ENCODE data around the gene AGBL5.
A peak's percentile ranks its signal among the peaks of the same experiment; 100 is the strongest.

The AGBL5 gene, protein sequence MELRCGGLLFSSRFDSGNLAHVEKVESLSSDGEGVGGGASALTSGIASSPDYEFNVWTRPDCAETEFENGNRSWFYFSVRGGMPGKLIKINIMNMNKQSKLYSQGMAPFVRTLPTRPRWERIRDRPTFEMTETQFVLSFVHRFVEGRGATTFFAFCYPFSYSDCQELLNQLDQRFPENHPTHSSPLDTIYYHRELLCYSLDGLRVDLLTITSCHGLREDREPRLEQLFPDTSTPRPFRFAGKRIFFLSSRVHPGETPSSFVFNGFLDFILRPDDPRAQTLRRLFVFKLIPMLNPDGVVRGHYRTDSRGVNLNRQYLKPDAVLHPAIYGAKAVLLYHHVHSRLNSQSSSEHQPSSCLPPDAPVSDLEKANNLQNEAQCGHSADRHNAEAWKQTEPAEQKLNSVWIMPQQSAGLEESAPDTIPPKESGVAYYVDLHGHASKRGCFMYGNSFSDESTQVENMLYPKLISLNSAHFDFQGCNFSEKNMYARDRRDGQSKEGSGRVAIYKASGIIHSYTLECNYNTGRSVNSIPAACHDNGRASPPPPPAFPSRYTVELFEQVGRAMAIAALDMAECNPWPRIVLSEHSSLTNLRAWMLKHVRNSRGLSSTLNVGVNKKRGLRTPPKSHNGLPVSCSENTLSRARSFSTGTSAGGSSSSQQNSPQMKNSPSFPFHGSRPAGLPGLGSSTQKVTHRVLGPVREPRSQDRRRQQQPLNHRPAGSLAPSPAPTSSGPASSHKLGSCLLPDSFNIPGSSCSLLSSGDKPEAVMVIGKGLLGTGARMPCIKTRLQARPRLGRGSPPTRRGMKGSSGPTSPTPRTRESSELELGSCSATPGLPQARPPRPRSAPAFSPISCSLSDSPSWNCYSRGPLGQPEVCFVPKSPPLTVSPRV

DNA sequence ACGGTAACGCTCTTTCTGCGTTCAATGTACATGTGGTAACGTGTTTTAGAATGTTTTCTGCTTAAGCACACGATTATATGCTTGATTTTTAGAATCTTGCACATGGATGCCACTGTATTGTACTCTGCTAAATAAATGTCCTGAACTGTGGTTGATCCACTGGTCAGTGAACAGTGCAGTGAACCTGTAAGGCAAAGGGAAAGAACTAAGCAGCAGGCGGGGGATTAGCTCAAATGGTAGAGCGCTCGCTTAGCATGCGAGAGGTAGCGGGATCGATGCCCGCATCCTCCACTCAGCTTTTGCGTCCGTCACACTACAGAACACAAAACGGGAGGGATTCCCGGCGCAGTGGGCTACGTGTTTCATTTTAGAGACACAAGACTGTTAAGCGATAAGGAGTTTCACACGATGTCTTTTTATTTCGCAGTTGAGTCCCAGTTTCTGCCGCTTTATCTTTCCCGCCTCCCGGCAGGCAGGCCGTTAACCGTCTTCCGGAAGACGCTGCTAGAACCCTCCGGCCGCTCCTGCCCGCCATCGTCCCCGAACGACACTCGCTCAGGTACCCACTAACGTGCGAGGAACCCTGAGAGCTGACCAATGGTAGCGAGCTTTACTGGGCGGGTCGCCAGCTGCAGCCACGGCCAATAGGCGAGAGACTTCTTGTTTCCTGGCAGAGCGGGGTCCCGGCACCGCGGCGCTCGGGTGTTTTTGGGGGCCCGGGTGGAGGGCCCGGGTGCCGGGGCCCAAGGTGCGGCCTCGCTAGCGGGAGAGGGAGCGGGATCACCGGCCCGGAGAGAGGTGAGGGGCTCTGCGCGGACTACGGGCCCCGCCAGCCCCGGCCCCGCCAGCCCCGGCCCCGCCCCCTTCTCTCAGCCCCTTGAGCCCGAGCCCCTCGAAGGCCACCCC lies at the start of gene AGBL5:
Gene AGBL5, plus strand, starts transcription at position 673 of the 906 bp plus-strand sequence. CDS start 1,291 bp downstream, outside the sequence.
- no peak for TF ChIP-seq ZFX (IDR thresholded peaks at IDR 0.05; ENCODE audit: borderline replicate concordance)
- TF ChIP-seq, protein P1, sequence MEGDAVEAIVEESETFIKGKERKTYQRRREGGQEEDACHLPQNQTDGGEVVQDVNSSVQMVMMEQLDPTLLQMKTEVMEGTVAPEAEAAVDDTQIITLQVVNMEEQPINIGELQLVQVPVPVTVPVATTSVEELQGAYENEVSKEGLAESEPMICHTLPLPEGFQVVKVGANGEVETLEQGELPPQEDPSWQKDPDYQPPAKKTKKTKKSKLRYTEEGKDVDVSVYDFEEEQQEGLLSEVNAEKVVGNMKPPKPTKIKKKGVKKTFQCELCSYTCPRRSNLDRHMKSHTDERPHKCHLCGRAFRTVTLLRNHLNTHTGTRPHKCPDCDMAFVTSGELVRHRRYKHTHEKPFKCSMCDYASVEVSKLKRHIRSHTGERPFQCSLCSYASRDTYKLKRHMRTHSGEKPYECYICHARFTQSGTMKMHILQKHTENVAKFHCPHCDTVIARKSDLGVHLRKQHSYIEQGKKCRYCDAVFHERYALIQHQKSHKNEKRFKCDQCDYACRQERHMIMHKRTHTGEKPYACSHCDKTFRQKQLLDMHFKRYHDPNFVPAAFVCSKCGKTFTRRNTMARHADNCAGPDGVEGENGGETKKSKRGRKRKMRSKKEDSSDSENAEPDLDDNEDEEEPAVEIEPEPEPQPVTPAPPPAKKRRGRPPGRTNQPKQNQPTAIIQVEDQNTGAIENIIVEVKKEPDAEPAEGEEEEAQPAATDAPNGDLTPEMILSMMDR (IDR thresholded peaks at IDR 0.05) = no peak
- peak within 1 kb of the TSS; percentile 85 for H3K27ac ChIP-seq

DNA sequence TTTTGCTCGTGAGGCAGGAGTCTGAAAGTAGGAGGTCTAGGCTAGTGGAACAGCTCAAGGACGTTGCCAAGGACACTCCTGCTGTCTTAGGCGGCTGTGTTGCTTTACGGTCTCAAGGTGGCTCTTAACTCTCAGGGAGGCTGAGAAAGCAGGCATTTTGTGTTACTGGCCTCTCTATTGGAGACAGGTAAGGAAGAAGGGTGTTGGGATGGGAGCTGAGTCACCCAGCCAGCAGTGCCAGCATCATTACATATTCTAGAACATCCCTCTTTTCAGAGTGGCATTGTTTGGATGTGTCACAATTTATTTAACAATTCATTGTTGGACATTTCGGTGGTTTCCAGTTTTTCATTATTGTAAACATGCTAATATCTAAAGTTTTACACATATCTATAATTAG lies 49.5 kb upstream of the AGBL5 start:
- H3K27ac ChIP-seq = no peak overlapping the region
- no peak for TF ChIP-seq ZFX (IDR thresholded peaks at IDR 0.05; ENCODE audit: borderline replicate concordance)
- TF ChIP-seq, protein P1 (IDR thresholded peaks at IDR 0.05) = no peak

DNA sequence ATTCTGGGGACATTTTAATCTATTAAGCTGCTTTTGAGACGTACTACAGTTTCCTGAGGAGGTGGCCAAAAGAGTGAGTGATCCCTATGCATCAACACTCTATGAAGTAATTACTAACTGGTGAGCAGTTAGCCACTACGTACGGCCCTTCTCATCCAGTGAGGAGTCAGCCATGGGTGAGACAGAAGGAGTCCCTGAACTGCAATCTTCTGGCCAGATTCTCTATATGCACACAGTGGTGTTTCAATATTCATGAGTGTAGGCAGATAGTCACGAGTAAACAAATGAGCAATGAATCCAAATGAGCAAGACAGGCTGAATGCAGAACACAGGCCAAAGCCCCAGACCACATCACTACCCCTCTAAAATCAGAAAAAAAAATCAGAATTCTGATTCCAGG lies 48.5 kb upstream of the AGBL5 start:
- TF ChIP-seq, protein P1 (IDR thresholded peaks at IDR 0.05) = no peak
- no peak for TF ChIP-seq ZFX (IDR thresholded peaks at IDR 0.05; ENCODE audit: borderline replicate concordance)

DNA sequence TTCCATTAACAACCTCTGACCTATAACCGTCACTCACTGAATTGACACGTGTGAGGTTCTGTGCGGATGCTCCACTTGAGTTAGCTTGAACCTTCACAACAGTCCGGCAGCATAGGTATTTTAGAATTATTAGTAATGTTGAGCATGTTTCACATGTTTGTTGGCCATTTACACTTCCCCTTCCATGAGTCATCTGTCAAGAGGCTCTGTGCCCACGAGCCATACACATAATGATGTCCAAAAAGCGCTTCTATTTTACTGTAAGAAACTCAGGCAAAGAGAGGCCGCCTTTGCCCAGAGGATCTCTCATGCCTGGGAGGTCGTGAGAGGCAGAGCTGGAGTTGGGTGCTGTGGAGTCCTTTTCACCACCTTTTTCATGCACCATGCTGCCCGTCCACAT lies 47.6 kb upstream of the AGBL5 start:
- TF ChIP-seq, protein P1 (IDR thresholded peaks at IDR 0.05) = no peak
- no peak for TF ChIP-seq ZFX (IDR thresholded peaks at IDR 0.05; ENCODE audit: borderline replicate concordance)
- no peak overlapping the region for H3K27ac ChIP-seq

More for the DNA sequence above, 48.5 kb upstream of the AGBL5 start:
- no peak overlapping the region for H3K27ac ChIP-seq

DNA sequence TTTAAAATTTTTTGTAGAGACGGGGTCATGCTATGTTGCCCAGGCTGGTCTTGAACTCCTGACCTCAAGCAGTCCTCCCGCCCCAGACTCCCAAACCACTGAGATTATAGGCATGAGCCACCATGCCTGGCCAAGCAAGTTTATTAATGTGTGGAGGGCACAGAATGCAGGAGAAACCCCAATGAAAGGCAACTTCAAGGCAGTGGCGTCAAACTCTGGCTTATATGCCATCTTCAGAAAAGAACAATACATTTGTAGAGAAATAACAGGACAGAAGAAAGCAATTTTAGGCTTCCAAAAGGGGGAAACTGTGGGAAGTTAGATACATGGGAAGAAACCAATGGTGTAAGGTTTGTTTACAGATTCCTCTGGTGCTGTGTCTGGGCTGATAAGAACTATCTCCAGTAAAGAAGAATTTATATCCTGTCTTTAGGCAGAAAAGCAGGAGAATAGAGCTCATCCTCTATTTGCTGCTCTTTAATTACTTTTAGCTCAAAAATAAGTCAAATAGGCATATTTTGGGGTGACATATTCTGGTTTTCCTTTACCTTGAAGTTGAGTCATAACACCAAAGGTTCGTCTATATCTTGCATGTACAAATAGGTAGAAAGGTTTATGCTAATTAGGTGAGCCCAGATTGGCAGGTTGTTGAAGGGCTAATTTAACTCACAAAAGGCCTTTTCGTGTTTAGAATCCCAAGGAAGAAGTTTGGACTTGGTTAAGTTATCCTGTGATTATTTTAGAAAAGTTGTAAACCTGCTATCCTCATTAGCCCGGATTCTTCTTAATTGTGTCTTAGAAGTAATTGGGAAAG lies 44.7 kb upstream of the AGBL5 start:
- TF ChIP-seq, protein P1 (IDR thresholded peaks at IDR 0.05) = no peak
- no peak for TF ChIP-seq ZFX (IDR thresholded peaks at IDR 0.05; ENCODE audit: borderline replicate concordance)
- H3K27ac ChIP-seq = no peak overlapping the region

All from 22Rv1 (cell line).